Suprapubic skin (tissue), 4 donors: ENCODE results near the gene CSMD2. TPM values are rescaled to one million over a fixed set of nuclear protein-coding genes. Genes with fewer than 3 reads are reported as not detected.

Experiments
- DNase-seq, 2 donors: peaks; one replicate each; pipeline ENCODE4 v3.0.0-alpha.2; 2019; ENCODE audit warnings: low spot score in 2 of 2
- H3K27ac ChIP-seq: fragments of 200-600 bp; sonication (generic); one replicate; pipeline ENCODE4 v1.5.1; 2019
- H3K27me3 ChIP-seq: fragments of 200-600 bp; sonication (generic); one replicate; pipeline ENCODE4 v1.5.1; 2019
- H3K36me3 ChIP-seq: fragments of 200-600 bp; sonication (generic); one replicate; pipeline ENCODE4 v1.5.1; 2019
- H3K4me1 ChIP-seq: fragments of 200-600 bp; sonication (generic); one replicate; pipeline ENCODE4 v1.5.1; 2019
- H3K4me3 ChIP-seq: fragments of 200-600 bp; sonication (generic); one replicate; pipeline ENCODE4 v1.5.1; 2019; ENCODE audit warnings: mild to moderate bottlenecking
- H3K9me3 ChIP-seq: fragments of 200-600 bp; sonication (generic); one replicate; pipeline ENCODE4 v1.5.1; 2019
- CTCF ChIP-seq, 2 donors: fragments of 200-600 bp in 1 of 2; fragments of 450-650 bp in 1 of 2; sonication (generic) in 1 of 2; IDR thresholded peaks; one replicate each; pipeline ENCODE4 v1.5.1; 2016 to 2019; ENCODE audit warnings: antibody characterized with exemption in 2 of 2, mild to moderate bottlenecking in 1 of 2, moderate library complexity in 1 of 2
- EP300 ChIP-seq: sonication (generic); formaldehyde crosslinking; IDR thresholded peaks from one replicate; pipeline ENCODE4 v1.6.1; 2017; ENCODE audit warnings: antibody characterized with exemption
- POLR2A ChIP-seq, 2 donors: fragments of 450-650 bp; IDR thresholded peaks; one replicate each; pipeline ENCODE4 v1.6.1; 2017; ENCODE audit warnings: antibody characterized with exemption in 2 of 2, mild to moderate bottlenecking in 2 of 2, moderate library complexity in 2 of 2
- POLR2AphosphoS5 ChIP-seq, 3 donors: sonication (generic); formaldehyde crosslinking; IDR thresholded peaks; one replicate each; pipeline ENCODE4 v1.6.1; 2017; ENCODE audit warnings: antibody characterized with exemption in 3 of 3
- WGBS: methylation state at CpG from one replicate; pipeline ENCODE4 v1.1.5; 2018; 5-methylcytosine and 5-hydroxymethylcytosine counted together
- total RNA-seq, 4 donors: library from RNA; depleted of rRNA; stranded (reverse); fragments of >200 nt; gene quantifications; one replicate each; pipeline ENCODE4 v1.1.0, GENCODE V29; 2016

The CSMD2 gene
- total RNA-seq, 4 donors from 2014 or later, result 0.08 to 0.55 (median 0.13) TPM

- Histone ChIP-seq H3K36me3 (no peaks in the 10 kb centered on the region), H3K27me3 (peaks cover 12% of the 10 kb centered on the region), H3K4me1 (no peaks in the 10 kb centered on the region), H3K27ac (no peak overlapping the region), H3K4me3 (no peak overlapping the region), H3K9me3 (no peaks in the 10 kb centered on the region)
- TF ChIP-seq POLR2AphosphoS5 (IDR thresholded peaks at IDR 0.05), result no peak
- TF ChIP-seq POLR2A (IDR thresholded peaks at IDR 0.05), result no peak
- TF ChIP-seq CTCF (IDR thresholded peaks at IDR 0.05), result no peak
- TF ChIP-seq EP300, result no peak
- DNase-seq, result no peak
- 70% methylated on average over 5 of the region's 5 CpGs for WGBS
These were observed 34.7 kb downstream of the CSMD2 start for GRCh38 chr1:34130306-34130705.

GRCh38 chr1:34129630-34130029, 35.4 kb downstream of the CSMD2 start:
- 88% methylated on average over 5 of the region's 6 CpGs for WGBS
- H3K9me3 ChIP-seq, result no peaks in the 10 kb centered on the region
- H3K4me3 ChIP-seq, result no peak overlapping the region
- DNase-seq, result peak in 1 of 2 donors; percentile 61
- H3K4me1 ChIP-seq, result no peaks in the 10 kb centered on the region
- peaks cover 12% of the 10 kb centered on the region for H3K27me3 ChIP-seq
- TF ChIP-seq EP300 (no peak), POLR2AphosphoS5 (IDR thresholded peaks at IDR 0.05) (no peak), POLR2A (IDR thresholded peaks at IDR 0.05) (no peak), CTCF (IDR thresholded peaks at IDR 0.05) (no peak)
- H3K36me3 ChIP-seq, result no peaks in the 10 kb centered on the region
- H3K27ac ChIP-seq, result no peak overlapping the region

GRCh38 chr1:34128186-34128889, 36.7 kb downstream of the CSMD2 start:
- Histone ChIP-seq H3K36me3 (no peaks in the 10 kb centered on the region), H3K27me3 (peaks cover 12% of the 10 kb centered on the region), H3K27ac (no peak overlapping the region), H3K4me3 (no peak overlapping the region), H3K9me3 (no peaks in the 10 kb centered on the region), H3K4me1 (no peaks in the 10 kb centered on the region)
- 93% methylated on average over 5 of the region's 13 CpGs for WGBS
- TF ChIP-seq CTCF (IDR thresholded peaks at IDR 0.05) (no peak), POLR2AphosphoS5 (IDR thresholded peaks at IDR 0.05) (no peak), POLR2A (IDR thresholded peaks at IDR 0.05) (no peak), EP300 (no peak)
- DNase-seq, result peak in 1 of 2 donors; percentile 56

GRCh38 chr1:34127006-34128000, 37.7 kb downstream of the CSMD2 start:
- Histone ChIP-seq H3K27ac (no peak overlapping the region), H3K4me1 (no peaks in the 10 kb centered on the region), H3K36me3 (no peaks in the 10 kb centered on the region), H3K4me3 (no peak overlapping the region), H3K9me3 (no peaks in the 10 kb centered on the region), H3K27me3 (peaks cover 12% of the 10 kb centered on the region)
- DNase-seq, result peak in 1 of 2 donors; percentile 54
- WGBS, result 81% methylated on average over 14 of the region's 15 CpGs
- no peak for TF ChIP-seq POLR2AphosphoS5 (IDR thresholded peaks at IDR 0.05)
- TF ChIP-seq EP300, result no peak
- no peak for TF ChIP-seq POLR2A (IDR thresholded peaks at IDR 0.05)
- TF ChIP-seq CTCF (IDR thresholded peaks at IDR 0.05), result no peak

GRCh38 chr1:34126486-34126885, 38.5 kb downstream of the CSMD2 start:
- no peak overlapping the region for H3K4me3 ChIP-seq
- H3K27me3 ChIP-seq, result peaks cover 12% of the 10 kb centered on the region
- 84% methylated on average over 6 of the region's 6 CpGs for WGBS
- H3K36me3 ChIP-seq, result no peaks in the 10 kb centered on the region
- no peaks in the 10 kb centered on the region for H3K9me3 ChIP-seq
- no peaks in the 10 kb centered on the region for H3K4me1 ChIP-seq
- no peak for TF ChIP-seq EP300
- TF ChIP-seq POLR2A (IDR thresholded peaks at IDR 0.05), result no peak
- TF ChIP-seq POLR2AphosphoS5 (IDR thresholded peaks at IDR 0.05), result no peak
- TF ChIP-seq CTCF (IDR thresholded peaks at IDR 0.05), result no peak
- H3K27ac ChIP-seq, result no peak overlapping the region
- no peak for DNase-seq
